Limb (tissue), 2 donors: ENCODE results near the gene APLN.
A peak's percentile ranks its signal among the peaks of the same experiment; 100 is the strongest.

Source experiments
- DNase-seq, 2 donors: peaks; one replicate each; pipeline ENCODE4 v3.0.0-alpha.2; 2016; ENCODE audit errors: extremely low spot score in 2 of 2

APLN gene

GRCh38 chrX:129641941-129642340 is 12.8 kb downstream of the APLN start:
- no peak for DNase-seq

- no peak for DNase-seq
Measured at GRCh38 chrX:129641469-129641868, 13.3 kb downstream of the APLN start.

DNA sequence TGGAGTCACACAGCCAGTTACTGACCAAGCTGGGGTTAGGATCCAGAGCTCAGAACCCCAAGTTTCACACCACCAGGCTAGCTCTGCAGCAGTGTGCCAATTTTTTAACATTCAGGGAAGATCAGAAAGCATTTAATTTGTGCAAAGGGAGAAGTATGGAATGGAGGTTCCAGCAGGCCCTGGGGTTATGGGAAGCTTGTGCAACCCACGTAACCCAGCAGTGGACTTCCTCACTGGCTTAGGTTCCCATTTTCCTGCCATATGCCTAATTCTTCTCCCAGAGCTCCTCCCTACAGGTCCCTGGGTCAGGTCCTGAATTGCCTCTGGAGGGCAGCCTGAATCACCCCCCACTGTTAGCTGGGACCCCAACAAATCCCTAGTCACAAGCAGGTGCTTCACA is 14.0 kb downstream of the APLN start:
- no peak for DNase-seq

DNA sequence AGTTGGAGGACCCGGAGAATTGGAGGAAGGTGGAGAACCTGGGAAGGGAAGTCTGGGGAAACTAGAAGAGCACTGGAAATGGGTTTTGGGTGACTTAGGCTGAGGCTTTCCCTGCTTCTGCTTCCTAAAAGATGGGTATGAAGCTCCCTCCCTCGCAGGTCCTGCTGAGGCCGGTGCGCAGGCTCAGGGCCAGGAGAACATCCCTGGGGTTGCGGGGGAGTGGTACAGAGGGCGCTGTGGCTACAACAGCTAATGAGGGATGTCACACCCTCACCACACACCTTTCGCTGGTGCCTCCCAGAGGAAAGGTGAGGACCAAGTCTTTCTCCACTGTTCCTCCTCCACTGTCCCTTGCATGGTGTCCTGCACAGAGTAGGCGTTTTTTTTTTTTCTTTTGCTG is 15.8 kb downstream of the APLN start:
- no peak for DNase-seq

DNA sequence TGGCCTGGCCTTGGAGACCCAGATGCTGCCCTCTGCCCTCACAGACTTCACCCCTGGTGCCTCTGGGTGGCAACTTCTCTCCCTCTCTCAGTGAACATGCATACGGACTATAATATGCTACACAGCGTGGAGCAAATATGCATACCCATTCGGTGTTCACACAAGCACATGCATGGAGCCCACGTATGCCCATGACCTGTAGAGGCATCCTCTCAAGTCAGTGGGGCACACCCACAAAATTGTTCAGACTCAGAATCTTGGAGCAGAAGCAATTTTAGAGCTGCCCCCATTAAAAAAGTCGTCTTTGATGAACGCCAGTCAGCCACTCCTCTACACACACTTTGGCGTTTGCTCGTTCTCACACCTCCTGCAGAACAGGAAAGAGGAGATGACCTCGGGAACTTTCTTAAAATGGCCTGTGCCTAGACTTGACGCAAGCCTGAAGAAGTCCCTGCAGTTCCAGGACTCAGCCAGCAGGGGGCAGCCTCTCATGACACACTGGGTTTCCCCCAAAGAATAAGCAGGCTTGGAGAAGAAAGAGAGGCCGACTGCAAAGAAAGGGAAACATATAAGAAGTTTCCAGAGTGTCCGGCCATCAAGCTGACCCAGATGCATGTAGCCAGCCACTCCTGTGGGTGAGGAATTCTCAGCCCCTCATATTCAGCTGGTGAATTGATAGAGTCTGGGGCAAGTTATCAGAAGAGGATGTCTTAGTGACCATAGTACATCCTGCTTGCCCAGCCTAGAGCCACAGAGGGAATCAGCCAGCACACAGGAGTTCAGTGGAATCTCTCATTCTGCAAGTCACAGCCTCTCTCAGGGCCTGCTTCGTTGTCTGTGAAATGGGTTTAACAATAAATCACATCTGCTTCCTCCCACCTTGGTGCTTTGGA is 17.3 kb downstream of the APLN start:
- peak; percentile 28 to 77 for DNase-seq

DNA sequence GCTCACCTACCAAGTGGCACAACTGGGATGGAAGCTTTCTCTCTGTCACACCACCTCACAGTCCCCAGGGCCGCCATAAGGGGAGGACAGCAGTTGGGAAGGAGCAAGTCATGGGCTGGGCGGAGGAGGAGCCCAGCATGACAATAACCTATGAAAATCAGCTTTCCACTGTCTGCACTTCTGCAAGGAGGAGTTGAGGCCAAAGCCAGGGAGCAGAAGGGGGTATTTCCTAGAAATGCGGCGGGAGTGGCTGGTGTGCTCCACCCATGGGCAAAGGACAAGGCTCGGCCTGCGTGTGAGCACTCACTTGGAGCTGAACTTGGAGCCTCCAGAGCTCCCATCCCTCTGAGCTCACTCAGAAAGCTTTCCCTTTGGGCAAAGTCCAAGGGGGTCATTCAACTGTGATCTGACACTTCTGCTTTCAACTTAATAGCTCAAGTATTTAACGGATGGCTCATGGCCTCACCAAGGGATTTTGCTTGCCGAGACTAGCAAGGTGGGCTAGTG is 18.5 kb downstream of the APLN start:
- DNase-seq: no peak

DNA sequence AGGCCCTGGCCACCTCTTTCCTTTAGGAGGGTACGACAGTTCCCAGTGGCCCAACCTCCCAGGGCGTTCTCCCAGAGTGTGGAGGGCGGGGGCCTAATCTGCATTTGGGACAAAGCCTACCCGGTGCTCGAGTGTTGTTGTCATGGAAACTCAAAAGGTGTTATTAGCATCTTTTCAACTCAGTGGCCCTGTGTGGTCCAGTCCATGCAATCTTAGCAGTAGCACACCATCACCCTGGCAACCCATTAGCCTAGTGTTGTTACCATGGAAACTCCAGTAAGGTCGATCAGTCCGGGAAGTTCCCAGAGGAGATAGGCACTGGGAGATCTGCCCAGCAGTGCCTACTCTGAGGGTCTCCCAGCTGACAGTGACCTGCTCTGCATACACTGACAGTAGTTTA is 20.2 kb downstream of the APLN start:
- no peak for DNase-seq

DNA sequence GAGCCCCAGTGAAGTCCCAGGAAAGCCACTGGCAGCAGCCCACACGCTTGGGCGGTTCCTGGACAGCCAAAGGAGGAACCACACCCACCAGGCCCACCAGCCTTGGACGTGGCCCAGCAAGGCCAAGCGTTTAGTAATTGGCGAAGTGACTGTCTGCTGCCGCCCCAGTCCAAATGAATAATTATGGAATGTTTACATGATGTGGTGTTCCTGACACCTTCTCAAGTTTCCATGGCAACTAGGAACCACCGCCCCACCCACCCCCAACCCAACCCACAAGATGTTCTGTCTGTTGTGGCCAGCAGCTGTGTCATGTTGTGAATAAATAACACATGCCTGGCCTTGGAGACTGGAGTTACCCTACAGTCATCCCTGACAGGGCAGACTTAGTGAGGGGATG is 22.3 kb downstream of the APLN start:
- DNase-seq: no peak

DNA sequence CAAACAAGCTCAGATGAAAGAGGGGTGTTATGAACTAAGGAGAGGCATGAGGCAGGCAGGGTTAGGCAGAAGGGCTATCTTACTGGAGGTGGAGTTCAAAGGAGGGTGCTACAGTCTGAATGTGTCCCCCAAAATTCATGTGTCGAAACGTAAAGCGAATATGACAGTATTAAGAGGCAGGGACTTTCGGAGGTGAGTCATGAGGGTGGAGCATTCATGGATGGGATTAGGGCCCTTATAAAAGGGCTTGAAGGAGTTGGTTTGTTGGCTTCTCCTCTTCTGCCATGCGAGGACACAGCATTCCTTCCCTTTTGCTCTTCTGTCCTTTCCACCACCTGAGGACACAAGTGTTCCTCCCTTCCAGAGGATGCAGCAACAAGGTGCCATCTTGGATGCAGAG is 22.9 kb downstream of the APLN start:
- DNase-seq: no peak

DNA sequence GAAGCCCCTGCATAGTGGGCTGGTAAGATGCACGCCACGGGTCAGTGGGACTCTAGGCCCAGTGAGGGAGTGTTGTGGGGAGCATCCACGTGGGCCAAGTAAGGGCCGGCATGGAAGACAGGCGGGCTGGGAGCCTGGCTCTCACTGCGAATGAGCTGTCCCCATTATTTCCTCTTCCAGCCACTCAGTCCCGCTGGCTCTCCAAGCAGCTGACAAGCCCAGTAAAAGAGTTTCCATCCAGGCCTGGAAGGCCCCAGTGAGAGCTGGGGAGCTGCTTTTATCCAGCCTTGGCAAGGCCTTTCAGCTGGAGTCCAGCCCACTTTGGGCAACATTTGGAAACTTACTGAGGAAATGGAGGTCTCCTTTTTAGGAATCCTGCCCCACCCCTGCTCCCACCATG is 24.9 kb downstream of the APLN start:
- no peak for DNase-seq

DNA sequence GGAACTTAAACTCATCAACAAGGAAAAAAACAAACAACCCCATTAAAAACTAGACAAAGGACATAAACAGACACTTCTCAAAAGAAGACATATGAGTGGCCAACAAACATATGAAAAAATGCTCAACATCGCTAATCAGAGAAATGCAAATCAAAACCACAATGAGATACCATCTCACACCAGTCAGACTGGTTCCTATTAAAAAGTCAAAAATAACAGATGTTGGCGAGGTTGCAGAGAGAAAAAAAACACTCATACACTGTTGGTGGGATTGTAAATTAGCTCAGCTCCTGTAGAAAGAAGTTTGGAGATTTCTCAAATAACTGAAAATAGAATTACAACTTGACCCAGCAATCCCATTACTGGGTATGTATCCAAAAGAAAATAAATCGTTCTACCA is 28.7 kb downstream of the APLN start:
- DNase-seq: no peak

DNA sequence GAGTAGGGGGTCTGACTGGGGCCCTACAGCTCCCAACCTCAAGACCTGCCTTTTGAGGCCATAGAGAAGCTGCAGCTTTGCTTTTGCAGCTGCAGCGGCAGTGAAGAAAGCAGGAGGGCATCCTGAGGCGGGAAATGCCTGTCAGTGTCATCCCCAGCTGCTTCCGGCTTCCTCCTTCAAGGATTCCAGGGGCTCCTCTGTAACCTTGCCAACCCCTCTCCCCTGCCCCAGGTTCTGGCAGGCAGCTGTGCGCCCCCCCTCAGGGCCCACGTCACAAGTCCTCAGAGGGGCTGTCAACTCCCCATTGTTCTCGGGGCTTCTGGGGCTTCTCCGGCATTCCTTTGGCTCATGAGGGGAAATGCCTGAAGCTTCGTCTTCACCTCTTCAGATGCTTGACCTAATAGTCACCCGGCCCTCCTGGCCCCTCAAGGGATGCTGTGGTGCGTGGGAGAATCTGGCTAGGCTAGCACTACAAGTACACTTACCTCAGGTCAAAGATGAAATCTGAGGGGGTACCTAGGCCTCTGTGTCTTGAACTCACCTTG is 31.9 kb downstream of the APLN start:
- DNase-seq: peak in 1 of 2 donors; percentile 54

DNA sequence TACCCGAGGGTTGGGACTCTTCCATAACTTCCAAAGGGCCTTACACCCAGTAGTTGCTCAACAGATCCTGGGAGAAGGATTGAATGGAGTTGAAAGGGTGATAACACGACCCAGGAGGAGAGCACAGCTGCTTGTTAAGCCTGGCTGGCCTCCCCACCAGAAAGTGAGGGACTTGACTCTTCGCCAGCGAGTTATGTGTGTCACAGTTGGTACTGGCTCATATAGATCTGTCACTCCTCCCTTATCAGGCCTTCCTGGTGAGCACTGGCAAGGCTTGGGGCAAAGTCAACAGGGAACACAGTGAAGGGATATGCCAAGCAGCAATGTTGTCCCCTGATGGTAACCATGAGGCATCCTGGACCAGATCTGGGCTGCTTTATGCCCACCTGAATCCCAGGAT is 35.8 kb downstream of the APLN start:
- no peak for DNase-seq

DNA sequence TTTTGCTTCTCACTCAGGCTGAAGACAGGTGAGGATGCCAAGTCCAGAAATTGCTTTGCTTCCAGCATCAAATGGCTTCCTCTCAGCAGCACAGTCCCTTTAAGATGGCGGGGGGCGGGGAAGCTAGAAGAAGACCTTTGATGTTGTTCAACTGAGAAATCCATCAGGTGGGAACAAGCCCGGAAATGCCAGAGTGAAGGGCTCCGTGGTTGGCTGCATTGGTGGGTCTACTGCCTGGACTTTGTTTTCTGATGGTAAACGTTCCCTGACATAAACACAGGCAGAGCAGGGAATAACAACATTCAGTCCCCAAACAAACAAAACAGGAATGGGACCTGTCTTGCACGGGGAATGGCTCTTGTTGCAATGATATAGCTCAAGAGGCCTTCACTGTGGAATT is 37.3 kb downstream of the APLN start:
- no peak for DNase-seq

GRCh38 chrX:129614481-129615255 is 40.1 kb downstream of the APLN start:
- DNase-seq: no peak

DNA sequence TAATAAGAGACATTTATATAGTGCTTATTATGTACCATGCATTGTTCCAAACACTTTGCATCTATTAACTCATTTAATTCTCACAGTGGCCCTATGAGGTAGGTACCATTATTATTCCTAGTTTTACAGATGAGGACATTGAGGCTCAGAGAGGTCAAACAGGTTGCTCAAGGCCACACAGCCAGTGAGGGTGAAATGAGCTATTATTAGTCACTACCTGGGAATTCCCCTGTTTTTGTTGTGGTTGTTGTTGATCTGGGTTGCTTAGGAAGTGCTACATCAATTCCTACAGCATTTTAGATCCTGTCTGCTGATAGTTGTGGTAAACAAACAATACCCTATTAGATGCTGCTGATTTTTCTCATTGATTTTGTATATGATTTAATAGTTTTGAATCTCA is 41.2 kb downstream of the APLN start:
- no peak for DNase-seq

GRCh38 chrX:129612396-129612795 is 42.4 kb downstream of the APLN start:
- DNase-seq: no peak

- no peak for DNase-seq
Measured at GRCh38 chrX:129609395-129609794, 45.4 kb downstream of the APLN start.

- no peak for DNase-seq
Measured at GRCh38 chrX:129608496-129608895, 46.3 kb downstream of the APLN start.

- DNase-seq: peak; percentile 46 to 71
Measured at GRCh38 chrX:129606918-129607317, 47.8 kb downstream of the APLN start.

DNA sequence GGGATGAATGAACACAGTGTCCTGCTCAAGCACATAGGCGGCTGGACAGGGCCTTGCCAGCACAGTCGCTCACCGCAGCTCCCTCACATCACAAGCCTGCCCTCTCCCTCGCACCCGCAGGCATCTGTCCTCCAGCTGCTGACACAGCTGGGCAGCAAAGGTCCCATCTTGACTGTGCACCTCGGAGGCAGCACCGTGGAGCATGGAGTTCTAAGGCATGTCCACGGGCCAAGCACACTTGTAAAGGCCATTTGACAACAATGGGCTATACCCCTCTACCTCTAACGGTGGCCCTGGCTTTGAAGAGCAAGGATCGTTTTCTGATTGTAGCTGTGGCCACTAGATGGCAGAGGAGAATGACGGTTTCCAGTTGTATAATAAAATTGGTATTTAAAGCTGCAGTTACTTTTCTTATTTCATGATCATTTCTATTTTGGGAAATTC is 53.8 kb downstream of the APLN start:
- DNase-seq: peak; percentile 21 to 31

DNA sequence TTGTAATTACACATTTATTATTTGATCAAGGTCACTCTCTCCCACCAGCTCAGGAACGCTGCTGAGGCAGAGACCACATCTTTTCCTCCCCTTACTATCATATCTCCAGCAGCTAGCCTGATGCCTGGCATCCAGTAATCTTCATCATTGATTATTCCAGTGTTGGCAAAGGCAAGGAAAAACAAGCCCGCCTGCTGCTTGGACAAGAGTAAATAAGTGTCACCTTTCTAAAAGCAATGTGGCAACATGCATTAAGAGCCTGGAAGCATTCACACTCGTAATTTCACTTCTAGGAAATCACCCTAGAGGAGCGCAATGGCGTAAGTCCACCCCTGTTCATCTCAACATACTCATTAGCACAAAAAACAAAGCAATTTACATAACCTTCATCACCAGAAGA is 54.8 kb downstream of the APLN start:
- no peak for DNase-seq
